Activated CD4-positive, alpha-beta T cell treated with anti-CD3 and anti-CD28 coated beads for 48 hours (primary cell): ENCODE measurements around the gene CECR2.

ENCODE experiments used
- DNase-seq: peaks from one replicate; pipeline ENCODE4 v3.0.0-alpha.2; 2020

CECR2 gene

GRCh38 chr22:17576470-17576869 lies 207.2 kb downstream of the CECR2 start:
- peak; percentile 11 for DNase-seq

- no peak for DNase-seq
These were observed 209.0 kb downstream of the CECR2 start for GRCh38 chr22:17578136-17578754.

GRCh38 chr22:17579535-17579981 lies 210.3 kb downstream of the CECR2 start:
- no peak for DNase-seq

GRCh38 chr22:17580441-17581031 lies 211.3 kb downstream of the CECR2 start:
- no peak for DNase-seq

GRCh38 chr22:17581056-17581455 lies 211.8 kb downstream of the CECR2 start:
- no peak for DNase-seq

DNA sequence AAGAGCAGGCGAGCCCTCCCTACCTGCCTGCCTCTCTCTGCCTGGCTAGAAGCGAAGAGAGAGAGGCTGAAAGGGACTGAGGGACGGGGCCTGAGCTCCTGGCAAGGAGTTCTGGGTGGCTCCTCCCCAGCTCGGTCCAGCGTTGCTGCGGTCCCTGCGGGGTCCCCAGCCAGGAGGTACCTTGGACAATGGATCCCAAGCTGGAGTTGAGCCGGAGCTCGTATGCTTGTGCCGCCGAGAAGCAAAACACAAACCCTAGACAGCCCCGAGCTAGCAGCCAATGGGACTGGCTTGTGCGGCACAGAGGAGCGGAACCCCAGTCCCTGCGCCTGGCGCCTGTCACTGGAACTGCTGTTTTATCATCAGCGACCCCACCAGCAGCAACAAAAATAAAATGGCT lies 212.4 kb downstream of the CECR2 start:
- no peak for DNase-seq

GRCh38 chr22:17583151-17583550 lies 213.9 kb downstream of the CECR2 start:
- DNase-seq: no peak

DNA sequence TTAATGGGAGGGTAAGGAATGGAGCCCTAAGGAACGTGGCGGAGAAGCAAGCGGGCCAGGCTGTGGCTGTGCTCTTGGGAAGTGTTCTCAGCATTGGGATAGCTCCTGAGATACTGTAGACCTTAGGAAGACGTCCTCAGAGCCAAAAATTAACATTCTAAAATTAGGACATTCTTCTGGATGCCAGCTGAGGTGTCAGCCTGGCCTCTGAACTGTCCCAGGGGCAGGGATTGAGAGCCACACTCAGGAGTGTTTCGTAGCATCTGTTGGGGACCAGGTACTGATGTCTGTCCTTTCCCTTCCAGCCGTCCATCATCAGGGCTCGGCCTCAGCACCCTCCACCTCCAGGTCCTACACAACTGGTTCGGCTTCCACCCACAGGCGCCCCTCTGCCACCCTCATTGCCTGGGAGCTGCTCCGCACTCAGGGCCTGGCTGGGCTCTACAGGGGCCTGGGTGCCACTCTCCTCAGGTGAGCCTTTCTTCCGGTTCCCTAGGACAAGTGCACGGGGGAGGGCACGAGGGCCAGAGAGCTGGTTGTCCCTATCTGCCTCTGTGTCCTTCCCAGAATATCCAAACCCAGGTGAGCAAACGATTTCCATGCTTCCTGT lies 217.7 kb downstream of the CECR2 start:
- DNase-seq: no peak

DNA sequence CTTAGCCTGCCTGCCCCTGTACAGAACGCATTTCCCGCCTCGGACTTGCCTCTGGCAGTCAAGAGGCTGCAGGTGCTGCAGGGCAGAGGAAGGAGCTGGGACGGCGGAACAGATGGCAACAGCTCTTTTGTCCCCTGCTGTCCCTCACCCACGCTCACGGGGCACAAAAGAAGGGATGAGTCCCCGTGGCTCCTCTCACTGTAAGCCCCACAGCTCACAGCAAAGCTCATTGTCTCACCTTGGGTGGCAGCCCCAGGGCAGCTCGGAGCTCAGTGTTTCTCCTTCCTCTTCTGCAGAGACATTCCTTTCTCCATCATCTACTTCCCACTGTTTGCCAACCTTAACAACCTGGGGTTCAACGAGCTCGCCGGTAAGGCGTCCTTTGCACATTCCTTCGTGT lies 218.4 kb downstream of the CECR2 start:
- no peak for DNase-seq

DNA sequence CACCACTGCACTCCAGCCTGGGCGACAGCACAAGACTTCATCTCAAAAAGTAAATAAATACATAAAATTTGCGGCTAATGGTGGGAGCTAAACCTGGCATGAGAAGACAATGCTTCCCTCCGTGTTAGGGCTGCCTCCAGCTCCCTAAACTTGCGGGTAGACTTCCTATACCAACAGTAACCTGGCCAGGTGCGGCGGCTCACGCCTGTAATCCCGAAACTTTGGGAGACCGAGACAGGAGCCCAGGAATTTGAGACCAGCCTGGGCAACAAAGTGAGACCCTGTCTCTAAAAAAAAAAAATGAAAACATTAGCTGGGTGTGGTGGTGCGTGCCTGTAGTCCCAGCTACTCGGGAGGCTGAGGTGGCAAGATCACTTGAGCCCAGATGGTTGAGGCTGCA lies 219.3 kb downstream of the CECR2 start:
- no peak for DNase-seq

DNA sequence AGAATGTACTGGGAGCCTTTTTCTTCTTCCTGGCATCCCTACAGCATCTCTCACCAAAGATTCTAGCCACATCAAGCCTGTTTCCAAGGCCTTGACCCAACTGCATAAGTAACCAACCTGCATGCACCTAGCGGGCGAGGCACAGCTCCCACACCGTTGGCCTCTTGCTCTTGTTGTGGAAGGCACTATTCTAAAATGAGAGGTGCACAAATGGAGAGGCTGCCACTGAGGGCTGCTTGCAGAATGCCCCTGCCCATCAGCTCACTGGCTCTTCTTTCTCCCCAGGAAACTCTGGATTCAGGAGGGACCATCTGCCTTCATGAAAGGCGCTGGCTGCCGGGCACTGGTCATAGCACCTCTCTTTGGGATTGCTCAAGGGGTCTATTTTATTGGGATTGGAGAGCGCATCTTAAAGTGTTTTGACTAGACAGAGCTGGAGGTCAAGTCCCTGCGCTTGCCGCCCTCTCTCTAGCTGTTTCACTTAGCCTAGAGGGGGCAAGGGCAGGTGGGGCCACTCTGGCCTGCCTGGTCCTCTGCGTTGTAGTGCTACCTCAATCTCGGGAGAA lies 220.6 kb downstream of the CECR2 start:
- no peak for DNase-seq

GRCh38 chr22:17590586-17590985 lies 221.3 kb downstream of the CECR2 start:
- no peak for DNase-seq

GRCh38 chr22:17592201-17592600 lies 222.9 kb downstream of the CECR2 start:
- no peak for DNase-seq

GRCh38 chr22:17596226-17596625 lies 227.0 kb downstream of the CECR2 start:
- no peak for DNase-seq

DNA sequence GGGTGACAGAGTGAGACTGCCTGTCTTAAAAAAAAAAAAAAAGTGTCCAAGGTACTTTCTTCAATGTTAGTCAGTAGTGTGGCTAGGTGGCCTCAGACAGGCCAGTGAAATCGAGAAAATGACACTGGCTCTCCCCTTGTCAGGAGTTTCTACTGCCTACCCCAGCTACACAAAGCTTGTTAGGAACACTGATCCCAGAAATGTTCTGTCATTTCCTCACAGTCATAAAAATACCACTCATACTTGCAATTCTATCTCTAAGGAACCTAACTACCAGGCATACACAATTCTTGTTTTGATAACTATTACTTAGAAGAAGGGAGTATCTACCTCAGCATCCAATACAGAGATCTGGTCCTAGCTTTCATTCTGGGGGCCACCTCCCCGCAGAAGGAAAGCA lies 228.0 kb downstream of the CECR2 start:
- no peak for DNase-seq

- DNase-seq: no peak
These were observed 229.1 kb downstream of the CECR2 start for GRCh38 chr22:17598318-17598717.

DNA sequence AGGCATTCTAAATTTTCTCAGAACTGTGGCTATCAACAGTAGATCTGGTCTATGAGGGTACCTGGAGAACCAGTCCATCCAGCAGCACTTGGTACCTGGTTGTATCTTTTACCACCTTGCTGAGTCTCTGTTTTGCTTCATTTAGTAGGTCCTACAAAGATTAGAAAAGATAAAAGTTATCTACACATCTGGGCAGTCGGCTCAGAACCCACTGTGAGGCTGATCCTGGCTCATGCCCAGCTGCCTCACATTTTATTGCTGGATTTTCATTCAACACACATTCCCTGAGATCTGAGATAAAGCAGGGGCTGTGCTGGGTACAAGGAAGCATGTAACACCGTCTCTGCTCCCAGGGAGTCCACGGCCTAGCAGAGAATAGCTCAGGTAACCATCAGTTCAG lies 231.8 kb downstream of the CECR2 start:
- no peak for DNase-seq

GRCh38 chr22:17603668-17604067 lies 234.4 kb downstream of the CECR2 start:
- DNase-seq: no peak

GRCh38 chr22:17606496-17606895 lies 237.2 kb downstream of the CECR2 start:
- DNase-seq: no peak
